OCI-LY3 (cell line): Measurements from ENCODE around the gene LTBP1.

ENCODE experiments used
- EZH2phosphoT487 ChIP-seq: fragments of 200-600 bp; shearing (Covaris generic); IDR thresholded peaks from 2 replicates; pipeline ENCODE4 v1.6.1; 2018; ENCODE audit warnings: antibody characterized with exemption, mixed run types, low read depth
- TF ChIP-seq, protein P1 (sequence below): fragments of 200-600, 300-600 bp; sonication (generic); IDR thresholded peaks from 2 replicates; pipeline ENCODE4 v1.5.1; 2014; ENCODE audit warnings: antibody characterized with exemption, low read length, low read depth

GRCh38 chr2:33380001-33380609, 433.4 kb downstream of the LTBP1 start:
- TF ChIP-seq, protein P1, sequence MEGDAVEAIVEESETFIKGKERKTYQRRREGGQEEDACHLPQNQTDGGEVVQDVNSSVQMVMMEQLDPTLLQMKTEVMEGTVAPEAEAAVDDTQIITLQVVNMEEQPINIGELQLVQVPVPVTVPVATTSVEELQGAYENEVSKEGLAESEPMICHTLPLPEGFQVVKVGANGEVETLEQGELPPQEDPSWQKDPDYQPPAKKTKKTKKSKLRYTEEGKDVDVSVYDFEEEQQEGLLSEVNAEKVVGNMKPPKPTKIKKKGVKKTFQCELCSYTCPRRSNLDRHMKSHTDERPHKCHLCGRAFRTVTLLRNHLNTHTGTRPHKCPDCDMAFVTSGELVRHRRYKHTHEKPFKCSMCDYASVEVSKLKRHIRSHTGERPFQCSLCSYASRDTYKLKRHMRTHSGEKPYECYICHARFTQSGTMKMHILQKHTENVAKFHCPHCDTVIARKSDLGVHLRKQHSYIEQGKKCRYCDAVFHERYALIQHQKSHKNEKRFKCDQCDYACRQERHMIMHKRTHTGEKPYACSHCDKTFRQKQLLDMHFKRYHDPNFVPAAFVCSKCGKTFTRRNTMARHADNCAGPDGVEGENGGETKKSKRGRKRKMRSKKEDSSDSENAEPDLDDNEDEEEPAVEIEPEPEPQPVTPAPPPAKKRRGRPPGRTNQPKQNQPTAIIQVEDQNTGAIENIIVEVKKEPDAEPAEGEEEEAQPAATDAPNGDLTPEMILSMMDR: peak; percentile 79
- no peak for TF ChIP-seq EZH2phosphoT487
